Right ventricle myocardium inferior (tissue), 1 donor: ENCODE measurements around the gene CARS1. TPM values are rescaled to one million over a fixed set of nuclear protein-coding genes. Genes with fewer than 3 reads are reported as not detected.

ENCODE experiments used
- ATAC-seq: fragments of 200-7000 bp; cut with Tn5 transposase; one replicate; pipeline ENCODE4 v1.9.1; 2020; ENCODE audit warnings: mild to moderate bottlenecking, moderate library complexity
- DNase-seq: peaks from one replicate; pipeline ENCODE4 v3.0.0; 2021; ENCODE audit errors: missing footprints
- intact Hi-C: fragments of 100-400 bp; cut with DNase I; formaldehyde crosslinking; loops from one replicate; pipeline ENCODE4 v1.11.0; 2022
- total RNA-seq: library from RNA; stranded (reverse); fragmentation: NEBNext Ultra II Directional; extraction: Animal tissue kit (Norgen Biotek cat#: 25700); gene quantifications from one replicate; pipeline ENCODE4 v1.2.1, GENCODE V29; 2021
- donor health status: DM: no; HTN: yes; CAD: no; lungs with severe emphysema.

Gene CARS1
- total RNA-seq, 1 donor from 2014 or later, result 17.2 TPM

DNA sequence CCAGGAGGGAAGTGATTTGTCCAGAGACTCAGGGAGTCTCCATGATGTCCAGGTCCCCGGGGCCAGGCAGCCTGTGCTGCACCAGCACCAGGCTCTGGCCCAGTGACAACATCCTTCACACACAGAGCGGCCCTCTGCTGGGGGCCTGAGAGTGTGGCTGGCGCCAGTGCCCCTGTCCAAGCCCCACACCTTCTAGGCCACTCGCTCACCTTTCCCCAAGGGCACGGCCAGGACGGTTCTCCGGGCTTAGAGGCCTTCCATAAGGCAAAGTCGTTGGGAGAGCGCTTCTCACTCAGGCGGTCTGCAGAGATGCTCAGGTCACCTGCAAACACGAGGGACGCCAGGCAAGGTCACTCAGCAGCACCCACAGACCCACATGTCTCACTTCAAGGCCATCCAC, 37.2 kb downstream of the CARS1 start:
- intact Hi-C loops, result loop anchor here (5.0 kb wide), 2 partner anchors 43 to 88 kb away; no protein-coding TSS in a partner anchor
- DNase-seq, result no peak
- no peak for ATAC-seq

DNA sequence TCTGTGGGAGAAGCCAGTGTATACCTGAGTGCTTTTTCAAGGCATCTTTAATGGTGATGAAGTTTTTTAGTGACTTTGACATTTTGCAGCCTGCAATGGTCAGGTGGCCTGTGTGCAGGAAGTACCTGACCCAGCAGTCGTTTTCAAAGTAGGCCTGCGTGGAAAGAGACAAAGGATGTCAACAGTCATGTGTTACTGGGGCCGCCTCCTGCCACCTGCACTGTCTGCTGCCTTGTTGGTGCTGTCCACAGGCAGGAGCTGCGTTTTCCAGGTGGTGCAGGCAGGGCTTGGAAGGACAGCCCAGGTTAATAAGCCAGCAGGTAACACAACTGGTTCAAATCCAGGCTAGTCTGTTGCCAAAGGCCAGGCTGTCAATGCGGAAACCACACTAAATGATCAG, 38.6 kb downstream of the CARS1 start:
- no peak for ATAC-seq
- intact Hi-C loops, result no loop called here
- no peak for DNase-seq

DNA sequence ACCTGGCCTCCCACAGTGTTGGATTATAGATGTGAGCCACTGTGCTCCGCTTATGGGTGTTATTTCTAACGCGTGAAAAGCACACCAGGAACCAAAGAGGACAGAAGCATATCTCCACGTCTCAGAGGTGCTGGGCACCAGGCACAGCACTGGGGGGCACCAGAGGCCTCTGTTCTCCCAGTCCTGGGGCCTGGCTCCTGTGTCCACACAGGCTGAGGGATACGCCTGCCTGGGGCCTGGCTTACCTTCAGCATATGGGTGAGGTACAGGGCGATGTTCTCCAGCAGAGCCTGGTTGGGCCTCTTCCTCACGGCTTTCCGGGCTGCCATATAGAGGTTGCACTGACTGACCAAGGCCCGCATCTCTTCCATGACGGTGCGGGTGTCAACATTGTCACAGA, 40.4 kb downstream of the CARS1 start:
- intact Hi-C loops, result no loop called here
- no peak for DNase-seq
- no peak for ATAC-seq

DNA sequence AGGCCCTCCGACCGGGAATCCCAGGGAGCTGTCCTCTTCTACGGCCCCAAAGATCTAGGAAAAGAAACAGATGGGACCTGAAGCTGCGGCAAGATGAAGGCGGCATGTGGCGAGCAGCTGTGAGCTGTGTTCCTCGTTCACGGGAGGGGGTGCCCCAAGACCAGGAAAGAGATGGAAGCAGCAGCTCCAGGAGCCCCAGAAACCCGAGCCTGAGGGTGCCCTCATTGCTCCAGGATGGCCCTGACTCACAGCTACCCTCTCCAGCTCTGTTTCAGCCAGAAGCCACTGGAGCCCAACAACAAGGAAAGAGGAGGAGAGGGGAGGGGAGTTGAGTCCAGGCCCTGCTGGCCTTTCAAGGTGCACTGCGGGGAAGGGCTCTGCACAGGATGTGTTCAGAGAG, 41.4 kb downstream of the CARS1 start:
- ATAC-seq, result no peak
- no peak for DNase-seq
- intact Hi-C loops, result no loop called here

DNA sequence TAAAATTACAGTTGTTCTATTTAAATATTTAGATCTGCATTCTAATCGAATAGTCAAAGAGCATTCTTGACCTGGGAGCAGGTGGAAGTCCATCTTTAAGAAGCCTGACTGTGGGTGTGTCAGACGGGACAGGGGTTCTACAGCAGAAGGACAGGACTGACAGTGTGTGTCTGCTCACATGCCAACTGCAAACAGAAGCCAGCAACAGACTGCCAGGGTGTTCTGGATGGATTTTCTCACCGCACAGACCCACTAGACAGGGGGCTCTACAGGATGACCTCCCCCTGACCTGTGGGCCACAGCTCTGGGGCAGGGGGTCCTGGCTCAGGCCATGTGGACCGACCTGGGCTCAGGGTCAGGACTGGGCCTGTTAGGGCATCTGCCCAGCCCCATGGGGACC, 42.3 kb downstream of the CARS1 start:
- no peak for ATAC-seq
- intact Hi-C loops, result no loop called here
- DNase-seq, result no peak

DNA sequence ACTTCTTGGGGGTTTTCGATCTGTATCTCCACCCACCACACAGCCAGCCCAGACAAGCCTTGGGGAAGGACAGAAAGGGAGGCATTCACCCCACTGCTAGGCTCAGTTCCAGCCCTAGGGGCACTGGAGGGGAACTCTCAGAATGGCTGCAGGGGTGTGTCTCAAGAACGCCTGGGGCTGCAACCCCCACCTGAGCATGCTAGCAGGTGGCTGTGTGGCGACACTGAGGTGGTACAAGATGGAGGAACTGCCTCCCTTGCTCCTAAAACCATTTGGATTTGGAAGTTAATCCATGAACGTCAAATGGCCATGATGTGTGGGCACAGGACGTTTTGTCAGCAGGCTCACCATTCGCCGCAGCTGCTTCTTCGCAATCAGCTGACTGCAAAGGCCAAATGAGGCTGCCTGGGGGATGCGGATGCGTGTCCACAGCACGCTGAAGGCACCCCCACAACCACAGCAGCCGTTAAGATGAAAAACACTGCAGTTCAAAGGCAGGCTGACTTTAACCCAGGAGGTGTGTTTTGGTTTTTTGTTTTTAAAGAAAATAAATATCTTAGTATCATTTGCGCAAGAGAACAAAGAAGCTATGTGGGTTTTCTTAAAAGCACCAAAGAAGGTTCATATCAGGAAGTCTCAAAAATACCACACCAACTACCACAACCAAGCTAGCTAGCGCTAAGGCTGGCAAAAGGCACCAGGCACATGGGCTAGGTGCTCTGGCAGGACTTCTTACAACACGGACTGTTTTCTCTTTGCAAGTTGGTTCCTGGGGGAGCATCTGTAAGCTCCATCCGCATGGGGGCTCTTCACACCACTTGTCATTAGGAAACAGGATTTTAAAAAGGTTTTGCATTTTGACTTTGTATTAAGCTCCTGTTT, 42.9 kb downstream of the CARS1 start:
- DNase-seq (no peak), ATAC-seq (no peak)
- intact Hi-C loops, result no loop called here

DNA sequence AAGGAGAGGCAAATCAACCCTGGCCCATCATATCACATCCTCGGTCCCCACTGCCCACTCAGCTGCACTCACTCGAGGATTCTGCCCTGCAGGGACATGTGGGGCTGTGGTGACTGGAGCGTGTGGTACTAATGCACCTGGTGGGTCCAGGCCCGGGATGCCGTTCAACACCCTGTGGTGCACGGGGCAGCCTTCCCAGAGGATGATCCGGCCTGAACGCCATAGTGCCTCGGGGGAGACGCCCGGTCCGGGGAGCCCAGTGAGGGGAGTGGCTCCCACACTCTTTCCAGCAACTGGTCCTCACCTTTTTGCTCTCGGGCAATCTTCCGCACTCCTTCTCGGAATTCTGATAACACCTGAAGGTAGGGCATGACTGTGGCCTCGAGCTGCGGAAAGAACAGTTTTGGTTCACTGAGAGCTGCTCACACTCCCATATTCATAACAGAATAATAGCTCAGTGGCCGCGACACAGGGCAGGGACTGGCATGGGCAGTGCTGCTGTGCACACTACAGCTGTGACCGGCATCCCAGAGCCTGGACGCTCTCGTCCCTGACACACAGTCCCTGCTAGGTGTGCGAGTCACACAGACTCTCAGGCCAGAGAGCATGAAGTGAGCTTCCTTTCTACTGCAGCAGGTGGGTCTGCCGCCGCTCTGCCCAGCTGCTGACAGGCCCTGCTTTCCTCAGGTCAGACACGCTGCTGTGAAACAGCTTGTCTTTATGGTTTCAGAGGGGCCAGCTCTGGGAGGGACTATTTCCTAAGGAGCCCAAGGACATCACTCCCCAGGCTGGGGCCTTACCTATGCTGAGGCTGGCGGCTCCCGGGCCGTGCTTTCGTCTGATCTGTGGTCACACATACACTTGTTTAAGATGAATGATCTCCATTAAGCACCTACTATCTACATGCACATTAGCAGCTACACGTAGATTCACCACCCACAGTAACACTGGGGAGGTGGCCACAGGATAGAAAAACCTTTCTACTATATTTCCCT, 45.0 kb downstream of the CARS1 start:
- intact Hi-C loops, result no loop called here
- ATAC-seq, result no peak
- no peak for DNase-seq

DNA sequence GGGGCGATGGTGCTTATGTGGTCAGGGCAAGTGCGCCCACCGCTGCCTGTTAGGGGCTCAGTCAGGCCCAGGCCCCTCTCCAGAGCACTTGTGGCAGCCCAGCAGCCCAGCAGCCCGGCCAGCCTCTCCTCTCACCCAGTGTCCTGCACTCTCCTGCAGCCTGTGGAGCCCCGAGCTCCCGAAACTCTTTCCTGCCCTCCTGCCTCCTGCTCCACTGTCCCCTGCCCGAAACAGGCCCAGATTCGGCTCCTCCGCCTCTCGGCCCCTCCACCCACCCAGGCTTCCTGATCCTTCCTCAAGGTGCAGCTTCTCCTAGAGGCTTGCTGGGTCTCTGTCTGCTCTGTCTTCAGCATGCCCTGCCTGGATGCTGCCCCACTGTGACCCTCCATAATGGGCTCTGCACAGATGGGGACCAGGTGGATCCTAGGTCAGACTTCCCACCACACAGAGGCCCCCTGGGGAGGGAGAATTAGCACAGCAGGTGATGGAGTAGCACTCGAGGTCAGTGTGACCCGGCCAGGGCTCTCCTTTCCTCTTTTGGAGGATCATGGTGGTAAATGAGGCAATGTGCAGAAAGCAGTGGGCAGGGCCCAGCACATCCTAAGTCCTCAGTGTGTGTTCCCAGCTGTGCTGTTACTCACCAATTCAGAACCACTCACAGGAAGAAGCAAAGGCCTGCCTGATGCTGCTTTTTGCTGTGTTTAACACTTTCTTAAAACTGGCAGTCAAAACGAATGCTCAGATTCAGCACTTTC, 46.5 kb downstream of the CARS1 start:
- DNase-seq (no peak), ATAC-seq (no peak)
- intact Hi-C loops, result no loop called here

DNA sequence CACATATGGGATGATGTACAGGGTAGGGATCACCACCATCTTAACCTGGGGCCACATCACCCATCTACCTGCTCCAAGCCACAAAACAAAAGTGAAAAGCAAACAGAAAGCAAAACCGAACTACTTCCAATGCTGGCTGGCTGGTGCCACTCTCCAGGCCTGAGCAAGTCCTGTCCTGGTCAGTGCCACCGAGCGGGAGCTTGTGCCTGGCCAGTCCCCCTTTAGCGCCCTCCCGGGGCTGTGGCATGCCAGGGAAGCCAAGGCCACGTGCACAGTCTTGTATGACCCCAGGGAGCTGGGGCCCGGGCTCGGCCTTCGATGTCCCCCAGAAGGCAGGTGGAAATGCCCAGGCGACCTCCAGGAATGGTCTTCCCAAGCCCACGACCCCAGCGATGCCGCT, 47.2 kb downstream of the CARS1 start:
- intact Hi-C loops, result no loop called here
- no peak for ATAC-seq
- DNase-seq, result no peak

DNA sequence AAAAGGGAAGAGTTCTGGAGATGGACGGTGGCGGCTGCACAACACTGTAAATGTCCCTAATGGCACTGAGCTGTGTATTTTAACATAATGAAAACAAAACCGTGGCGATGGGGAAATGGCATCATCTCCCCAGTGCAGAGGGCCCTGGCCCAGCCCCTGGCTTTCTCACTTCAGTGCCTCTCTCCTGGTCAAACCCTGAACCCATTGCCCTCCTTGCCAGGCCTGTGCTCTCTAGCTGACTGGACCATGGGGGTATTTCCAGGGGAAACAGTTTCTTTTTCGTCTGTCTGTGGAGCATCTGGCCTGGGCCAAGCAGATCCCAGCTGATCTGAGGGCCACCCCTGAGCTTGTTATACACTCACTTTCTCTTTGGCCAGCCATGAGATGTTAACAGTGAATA, 47.7 kb downstream of the CARS1 start:
- intact Hi-C loops, result no loop called here
- no peak for DNase-seq
- ATAC-seq, result no peak

DNA sequence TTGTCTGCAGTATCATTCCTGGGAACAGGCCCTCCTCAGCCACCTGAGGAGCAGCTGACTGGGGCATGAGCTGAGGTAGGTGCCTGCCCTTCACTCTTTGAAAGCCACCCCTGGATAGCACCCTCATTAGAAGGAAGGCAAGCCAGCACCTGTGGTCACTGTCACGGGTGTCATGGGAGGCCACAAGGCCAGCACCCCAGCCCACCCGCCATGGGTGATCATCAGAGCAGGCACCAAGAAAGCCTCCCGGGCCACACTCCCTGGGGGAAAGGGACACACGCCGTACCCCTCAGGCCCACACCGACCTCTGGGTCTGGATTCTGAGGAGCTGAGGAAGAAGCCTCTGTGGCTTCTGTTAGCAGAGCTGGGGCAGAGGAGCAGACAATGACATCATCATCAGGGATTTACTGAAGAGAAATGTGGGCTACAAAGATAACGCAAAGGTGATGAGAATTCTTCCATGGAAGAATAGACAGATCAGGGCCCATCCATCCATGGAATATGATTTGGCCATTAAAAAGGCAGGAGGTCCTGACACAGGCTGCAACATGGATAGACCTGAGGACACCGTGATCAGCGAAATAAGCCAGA, 48.4 kb downstream of the CARS1 start:
- DNase-seq, result no peak
- intact Hi-C loops, result no loop called here
- no peak for ATAC-seq

DNA sequence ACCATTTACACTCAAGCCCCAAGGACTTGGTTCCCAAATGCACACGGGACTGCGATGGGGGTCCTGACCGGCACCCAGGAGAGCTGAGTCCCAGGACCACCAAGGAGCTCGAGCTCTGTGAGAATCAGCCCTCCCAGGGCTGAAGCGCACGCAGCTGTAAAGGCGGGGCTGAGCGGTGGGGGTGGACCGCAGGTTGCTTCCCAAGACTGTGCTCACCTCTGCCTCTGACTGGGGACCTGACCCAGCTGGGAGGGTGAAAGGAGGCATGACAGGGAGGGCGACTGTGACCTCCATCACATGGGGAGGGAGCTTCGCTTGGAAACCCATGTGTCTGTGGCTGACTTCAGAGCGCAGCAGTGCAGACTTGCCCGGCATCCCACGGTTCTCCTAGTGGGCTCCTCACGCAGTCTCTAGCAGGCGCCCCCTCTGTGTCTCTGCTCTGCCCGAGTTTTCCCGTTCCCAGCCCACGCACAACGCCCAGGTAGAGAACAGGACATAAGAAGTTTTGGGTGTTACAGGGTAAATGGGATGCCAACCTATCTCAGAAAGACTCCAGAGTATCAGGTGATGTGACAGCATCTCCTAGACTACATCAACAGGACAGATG, 49.7 kb downstream of the CARS1 start:
- intact Hi-C loops, result no loop called here
- DNase-seq (no peak), ATAC-seq (no peak)

DNA sequence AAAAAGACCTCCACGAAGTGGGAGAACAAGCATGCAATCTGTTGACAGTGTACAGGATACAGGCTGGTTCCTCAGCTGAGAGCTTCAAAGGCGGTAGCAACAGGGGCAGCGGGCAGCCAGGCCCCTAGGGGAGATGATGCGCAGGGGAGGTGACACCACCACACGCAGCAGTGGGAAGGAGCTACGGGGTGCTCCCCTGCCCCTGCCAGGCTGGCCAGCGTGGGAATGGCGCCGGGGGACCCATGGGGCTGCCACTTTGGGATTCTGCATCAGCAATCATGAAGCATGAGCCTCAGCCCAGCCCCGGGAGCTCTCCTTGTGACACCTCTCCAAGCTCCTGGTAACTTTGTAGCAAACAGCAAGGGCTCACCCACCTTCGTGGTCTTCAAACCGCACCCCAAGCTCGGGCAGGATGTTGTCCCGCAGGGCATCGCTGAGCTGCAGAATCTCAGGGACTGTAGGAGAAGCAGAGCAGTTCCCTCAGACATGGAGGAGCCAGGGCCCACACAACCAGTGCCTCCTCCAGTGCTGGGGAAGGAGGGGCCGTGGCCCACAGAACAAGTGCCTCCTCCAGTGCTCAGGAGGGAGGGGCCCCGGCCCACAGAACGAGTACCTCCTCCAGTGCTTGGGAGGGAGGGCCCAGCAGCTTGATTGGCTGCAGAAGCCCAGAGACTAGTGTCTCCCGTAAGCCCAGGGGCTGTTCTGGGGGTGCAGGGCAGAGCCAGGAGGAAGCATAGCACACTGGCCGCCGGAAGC, 50.5 kb downstream of the CARS1 start:
- DNase-seq (no peak), ATAC-seq (no peak)

DNA sequence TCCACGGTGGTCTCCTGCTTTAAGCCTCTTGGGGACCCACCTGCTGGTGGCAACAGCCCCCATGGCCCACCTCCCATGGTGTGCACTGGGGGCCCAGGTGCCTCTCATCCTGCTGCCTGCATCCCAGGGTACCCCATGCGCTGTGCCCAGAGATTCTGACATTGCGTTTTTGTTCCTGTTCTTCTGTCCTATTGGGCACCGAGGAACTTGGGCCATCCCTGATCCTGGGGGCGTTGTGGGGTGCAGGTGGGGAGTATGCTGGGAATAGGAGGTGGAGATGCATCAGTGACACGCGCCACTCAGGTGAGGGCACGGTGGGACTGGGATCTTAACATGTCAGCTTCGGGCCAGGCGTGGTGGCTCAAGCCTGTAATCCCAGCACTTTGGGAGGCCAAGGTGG, 52.7 kb downstream of the CARS1 start:
- ATAC-seq, result no peak
- intact Hi-C loops, result no loop called here
- DNase-seq, result no peak

More for the DNA sequence above, 50.5 kb downstream of the CARS1 start:
- intact Hi-C loops, result no loop called here

DNA sequence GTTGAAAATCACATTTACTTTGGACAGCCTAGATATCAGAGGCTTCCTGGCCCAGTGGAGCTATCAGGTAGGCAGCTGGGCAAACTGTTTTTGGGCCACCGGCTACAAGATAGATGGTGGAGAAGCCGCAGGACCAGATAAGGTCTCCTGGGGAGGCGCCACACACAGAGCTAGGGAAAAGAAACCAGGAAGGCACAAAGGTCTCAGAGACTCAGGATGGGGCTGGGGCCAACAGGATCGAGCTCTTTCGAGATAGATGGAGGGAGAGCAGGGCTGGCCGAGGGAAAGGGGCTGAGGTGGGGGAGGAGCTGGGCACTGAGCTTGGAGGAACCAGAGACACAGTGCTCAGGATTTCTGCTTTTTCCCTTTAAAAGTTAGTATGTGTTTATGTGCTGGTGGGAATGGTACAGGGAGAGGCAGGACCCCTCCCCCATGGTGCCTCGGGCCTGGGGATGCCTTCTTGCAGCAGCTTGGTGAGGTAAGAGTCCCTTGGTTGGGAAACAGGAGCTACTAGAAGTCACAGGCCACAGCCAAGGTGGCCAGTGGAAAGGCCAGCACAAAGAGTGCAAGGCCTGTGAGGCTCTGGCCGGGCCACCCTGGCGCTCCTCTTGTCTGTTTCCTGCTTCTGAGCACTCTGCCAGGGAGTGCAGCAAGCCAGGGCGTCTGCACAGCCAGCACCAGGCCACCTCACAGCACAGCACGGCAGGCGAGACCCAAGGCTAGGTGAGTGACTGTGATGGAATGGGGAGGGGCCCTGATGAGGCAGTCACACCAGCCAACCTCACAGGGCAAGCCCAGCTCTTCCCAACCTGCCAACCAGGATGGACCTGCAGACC, 53.6 kb downstream of the CARS1 start:
- DNase-seq (no peak), ATAC-seq (no peak)
- intact Hi-C loops, result no loop called here

DNA sequence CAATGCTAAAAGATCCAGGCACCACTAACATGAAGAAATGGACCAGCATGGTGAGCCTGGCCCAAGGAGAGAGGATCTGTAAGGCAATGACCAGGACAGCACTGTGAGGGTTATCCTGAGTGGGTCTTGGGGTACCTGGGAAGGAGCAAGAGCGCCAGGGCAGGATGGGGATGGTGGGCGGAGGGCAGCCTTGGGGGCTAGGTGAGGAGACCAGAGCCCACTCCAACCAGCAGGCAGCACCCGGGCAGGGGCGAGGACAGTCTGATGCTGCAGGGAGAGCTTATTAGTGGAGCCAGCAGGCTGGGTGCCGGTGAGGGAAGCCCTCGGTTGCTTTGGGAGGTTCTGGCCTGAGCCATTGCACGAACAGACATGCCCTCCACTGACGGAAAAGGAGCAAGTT, 54.4 kb downstream of the CARS1 start:
- no peak for DNase-seq
- ATAC-seq, result no peak
- intact Hi-C loops, result no loop called here

DNA sequence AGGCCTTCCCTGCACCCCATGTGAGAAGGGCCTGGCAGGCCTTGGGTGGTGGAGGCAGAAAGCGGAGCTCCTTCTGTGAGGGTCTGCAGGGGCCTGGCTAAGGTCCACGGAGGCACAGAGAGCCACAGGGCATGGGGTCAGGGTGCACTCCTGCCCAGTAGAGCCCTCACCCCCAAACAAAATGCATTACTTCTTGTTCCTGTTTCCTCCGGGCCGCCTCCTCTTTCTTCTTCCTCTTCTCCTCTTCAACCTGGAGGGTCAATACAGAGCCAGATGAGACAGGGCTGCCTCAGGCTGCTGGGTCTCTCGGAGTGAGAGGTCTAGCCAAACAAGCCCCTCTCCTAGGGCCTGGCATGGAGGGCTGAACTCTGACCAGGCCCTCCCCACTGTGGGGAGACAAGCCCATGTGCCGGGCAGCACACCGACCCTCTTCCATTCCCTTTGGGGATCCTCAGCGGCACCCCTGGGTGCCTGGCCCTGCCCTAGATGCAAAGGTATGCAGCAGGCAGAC, 54.8 kb downstream of the CARS1 start:
- intact Hi-C loops, result no loop called here
- DNase-seq (no peak), ATAC-seq (no peak)
